GM19238 (cell line): Measurements from ENCODE around the gene BACH2.
"Not testable (repeated sequence)": the region's sequence is repeated elsewhere in the genome, so short reads cannot be mapped to it uniquely, and the experiment has no call there.

Source experiments
- DNase-seq: peaks from one replicate; pipeline ENCODE4 v3.0.0; 2011; ENCODE audit warnings: low spot score; ENCODE audit not compliant: insufficient read length

Gene BACH2

DNA sequence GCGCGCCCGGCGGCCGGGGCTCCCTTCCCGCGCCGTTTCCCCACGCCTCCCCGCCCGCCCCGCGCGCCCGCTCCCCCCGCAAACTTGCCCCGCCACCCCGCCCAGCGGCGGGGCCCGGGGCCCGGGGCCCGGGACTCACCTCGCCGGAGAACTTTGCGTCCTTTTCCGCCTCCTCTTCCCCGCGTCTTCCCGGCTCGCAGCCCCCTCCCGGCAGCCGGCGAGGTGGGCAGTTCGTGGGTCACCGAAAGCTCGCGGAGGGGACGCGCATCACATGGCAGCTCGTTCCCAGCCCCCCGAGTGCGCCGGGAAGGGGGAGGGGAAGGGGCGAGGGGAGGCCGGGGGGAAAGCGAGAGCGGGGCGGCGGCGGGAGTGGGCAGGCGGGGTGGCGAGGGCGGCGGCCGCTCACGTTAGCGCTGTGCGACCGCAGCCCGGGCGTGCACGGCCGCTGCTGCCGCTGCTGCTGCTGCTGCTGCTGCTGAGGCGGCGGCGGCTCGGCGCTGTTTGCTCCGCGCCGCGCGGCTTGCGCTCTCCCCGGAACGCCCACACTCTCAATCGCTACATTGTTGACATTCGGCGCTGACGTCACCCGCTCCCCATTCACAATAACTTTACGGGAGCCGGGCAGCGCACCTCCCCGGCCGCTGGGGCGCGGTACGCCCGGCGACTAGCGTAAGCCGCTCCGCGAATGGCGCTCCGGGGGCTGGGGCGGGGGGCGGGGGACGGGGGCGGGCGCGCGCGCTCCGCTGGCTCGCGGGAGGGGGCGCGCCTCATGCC, at the start of gene BACH2:
TSS of gene BACH2 (minus strand) at position 503 of the 774 bp plus-strand sequence. CDS start 287,999 bp downstream, outside the sequence.
- DNase-seq: peak; percentile 50

DNA sequence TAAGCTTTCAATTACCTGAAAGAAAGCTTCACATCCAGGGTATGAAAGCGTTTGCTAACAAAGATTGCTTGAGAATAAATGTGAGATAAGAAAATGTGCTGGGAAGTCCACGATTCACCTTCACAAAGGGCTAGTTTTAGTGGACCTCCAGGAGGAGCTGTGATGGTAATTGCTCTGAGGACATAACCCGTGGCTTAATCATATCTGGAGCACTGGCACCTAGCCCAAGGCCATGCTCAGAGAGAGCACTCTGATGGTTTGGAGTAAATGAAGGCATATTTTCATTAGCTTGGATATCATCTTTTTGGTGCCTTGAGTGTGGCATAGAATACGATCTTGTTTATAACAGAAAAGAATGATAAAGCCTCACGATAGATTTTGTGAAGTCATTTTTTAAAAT, 46.9 kb upstream of the BACH2 start:
- DNase-seq: no peak

DNA sequence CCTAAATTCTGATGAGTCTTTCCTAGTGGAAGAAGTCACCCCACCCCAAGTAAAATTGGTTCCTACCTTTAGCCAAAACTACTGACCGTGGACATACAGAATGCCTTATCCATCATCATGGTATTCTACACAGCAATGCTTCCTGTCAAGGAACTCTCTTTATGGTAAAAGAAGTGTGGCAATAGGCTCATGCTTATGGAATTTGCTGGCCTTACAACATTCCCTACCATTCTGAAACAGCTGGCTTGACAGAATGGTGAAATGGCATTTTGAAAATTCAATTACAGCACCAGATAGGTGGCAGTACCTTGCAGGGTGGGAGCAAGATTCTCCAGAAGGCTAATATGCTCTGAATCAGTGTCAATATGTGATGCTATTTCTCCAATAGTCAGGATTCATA, 41.8 kb upstream of the BACH2 start:
- no peak for DNase-seq

DNA sequence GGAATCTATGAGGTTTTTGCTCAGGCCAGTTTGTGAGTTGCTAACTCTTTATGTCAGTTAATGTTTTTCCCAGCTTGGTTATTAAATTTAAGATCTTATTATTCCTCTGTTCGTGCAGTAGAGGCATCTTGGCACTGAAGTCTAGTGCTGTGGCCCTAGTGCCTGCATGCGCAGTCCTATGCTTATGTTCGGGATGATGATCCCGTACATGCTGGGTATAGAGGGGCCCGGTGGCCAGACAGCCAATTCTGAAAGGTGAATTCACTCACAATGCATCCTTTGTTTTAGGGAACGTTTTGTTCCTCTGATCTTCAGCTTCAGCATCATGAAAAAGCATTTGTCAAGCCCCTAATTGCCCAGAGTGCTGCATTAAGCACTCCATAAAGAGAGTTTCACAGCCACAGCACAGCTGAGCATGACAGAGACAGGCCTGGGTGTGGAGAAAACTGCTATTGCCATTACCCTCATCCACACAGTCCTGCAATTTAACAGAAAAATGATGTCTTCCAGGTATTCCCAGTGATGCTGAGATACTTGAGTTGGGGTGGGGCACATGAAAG, 39.8 kb upstream of the BACH2 start:
- DNase-seq: no peak

DNA sequence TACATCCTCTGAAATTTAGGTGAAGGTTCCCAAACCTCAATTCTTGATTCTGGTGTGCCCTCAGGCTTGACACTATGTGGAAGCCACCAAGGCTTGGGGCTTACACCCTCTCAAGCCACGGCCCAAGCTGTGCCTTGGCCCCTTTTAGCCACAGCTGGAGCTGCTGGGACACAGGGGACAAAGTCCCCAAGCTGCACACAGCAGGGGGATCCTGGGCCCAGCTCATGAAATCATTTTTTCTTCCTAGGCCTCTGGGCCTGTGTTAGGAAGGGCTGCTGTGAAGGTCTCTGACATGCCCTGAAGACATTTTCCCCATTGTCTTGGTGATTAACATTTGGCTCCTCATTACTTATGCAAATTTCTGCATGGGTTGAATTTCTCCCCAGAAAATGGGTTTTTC, 37.3 kb upstream of the BACH2 start:
- DNase-seq: no peak

GRCh38 chr6:90332978-90333543, 36.4 kb upstream of the BACH2 start:
- not testable (repeated sequence) for DNase-seq

DNA sequence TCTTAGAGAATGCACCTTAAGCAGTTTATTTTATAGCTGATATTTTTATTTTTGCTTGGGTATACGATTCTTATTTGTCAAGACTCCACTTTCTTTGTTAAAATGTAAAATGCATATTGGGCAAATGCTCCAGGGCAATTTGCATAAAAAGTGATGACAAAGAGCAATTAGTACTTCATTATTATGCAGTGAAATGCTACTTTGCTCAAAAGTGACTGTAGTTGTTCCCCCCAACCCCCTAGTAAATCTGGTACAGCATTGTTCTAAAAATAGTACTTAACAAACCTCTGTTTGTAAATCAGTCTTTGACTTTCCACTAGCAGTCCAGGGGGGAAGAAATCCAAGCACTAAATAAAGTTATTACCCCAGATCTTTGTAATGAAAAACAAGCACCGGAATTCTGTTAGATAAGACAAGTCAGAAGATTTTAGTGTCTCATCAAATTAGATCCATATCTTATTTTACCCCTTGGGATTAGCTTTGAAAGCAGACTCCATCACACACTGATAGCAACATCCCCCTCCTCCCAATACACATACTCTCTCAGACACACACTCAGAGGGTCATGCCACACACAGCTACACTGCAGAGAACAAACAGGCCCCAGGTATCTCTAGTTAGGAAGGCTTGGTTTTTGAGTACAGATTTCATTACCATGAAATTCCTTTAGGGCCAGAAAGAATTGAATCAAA, 32.9 kb upstream of the BACH2 start:
- no peak for DNase-seq

- no peak for DNase-seq
Observed at GRCh38 chr6:90328004-90328403, 31.4 kb upstream of the BACH2 start.

GRCh38 chr6:90326404-90327057, 29.9 kb upstream of the BACH2 start:
- DNase-seq: no peak

GRCh38 chr6:90323706-90324105, 27.1 kb upstream of the BACH2 start:
- no peak for DNase-seq

- DNase-seq: no peak
Observed at GRCh38 chr6:90322976-90323474, 26.4 kb upstream of the BACH2 start.

DNA sequence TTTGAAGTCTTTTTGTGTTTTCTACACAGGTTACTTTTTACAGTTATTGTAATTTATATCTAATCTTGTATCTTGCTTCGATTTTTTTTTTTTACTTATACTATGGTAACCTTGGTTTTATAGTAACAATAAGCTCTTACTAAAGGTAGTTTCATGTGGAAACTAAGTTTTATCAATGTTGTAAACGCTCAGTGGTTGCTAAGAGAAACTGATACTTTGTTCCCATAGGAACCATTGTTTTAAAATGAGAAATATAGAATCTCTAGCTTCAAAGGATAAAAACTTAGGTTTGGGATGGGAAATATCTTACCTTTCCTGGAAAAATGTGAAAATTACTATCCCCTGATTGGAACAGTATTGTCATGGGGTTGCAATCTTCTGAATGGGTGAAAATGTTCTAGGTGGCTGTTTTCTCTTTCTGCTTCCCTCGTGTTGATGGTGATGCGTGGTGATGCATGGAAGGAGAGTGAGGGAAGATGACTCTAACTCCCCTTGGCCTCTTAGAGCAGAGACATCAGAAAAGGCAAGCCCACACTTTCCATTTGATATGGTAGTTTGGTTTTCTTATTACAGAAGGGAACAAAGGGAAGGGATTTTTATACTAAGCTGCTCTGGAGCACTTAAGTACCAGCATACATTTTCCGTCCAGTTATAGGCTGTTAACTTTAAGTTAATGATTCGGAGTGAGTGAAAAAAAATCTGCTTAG, 23.5 kb upstream of the BACH2 start:
- no peak for DNase-seq

GRCh38 chr6:90319044-90319443, 22.4 kb upstream of the BACH2 start:
- DNase-seq: no peak

DNA sequence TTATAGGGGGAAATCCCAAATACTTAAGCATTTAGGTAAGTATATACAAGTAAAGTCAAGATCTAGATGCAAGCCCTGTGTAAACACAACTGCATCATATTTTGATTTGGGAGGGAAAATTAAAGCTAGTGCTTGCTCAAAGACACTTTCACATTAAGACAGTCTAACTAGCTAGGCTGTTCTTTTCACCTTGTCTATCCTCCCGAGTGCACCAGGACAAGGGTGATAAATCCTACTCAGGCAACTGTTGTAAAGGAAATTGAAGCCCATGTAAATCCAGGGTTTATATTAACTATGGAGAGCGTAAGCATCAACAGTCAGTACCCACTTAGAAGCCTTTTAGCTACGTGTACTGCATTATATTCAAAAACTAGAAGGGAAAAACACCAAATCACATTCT, 19.3 kb upstream of the BACH2 start:
- no peak for DNase-seq

DNA sequence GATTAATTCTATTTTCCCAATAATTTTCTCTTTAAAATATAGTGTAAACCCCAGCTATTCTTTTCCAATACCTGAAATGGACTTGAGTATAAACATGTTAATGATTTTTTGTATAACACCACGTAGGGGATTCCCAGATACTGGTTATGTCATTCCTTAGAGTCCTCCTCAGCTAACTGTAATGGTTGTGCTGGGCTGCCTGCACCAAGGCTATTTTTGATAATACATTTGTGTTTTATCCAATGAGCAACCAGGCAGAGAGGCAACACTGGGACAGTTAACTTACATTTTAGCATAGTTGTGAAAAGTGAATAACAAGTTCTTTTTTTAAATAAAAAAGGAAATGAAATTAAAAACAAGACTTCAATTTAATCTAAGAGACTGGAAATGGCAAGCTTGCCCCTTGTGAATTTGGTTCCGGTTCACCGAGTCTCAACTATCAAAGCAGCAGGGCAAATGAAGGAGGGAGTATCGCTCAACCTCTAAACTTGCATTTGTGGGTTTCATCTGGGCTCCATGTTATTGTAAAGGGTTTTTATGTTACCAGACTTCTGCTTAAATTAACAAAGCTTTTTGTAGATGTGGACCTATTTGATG, 18.8 kb upstream of the BACH2 start:
- DNase-seq: no peak

DNA sequence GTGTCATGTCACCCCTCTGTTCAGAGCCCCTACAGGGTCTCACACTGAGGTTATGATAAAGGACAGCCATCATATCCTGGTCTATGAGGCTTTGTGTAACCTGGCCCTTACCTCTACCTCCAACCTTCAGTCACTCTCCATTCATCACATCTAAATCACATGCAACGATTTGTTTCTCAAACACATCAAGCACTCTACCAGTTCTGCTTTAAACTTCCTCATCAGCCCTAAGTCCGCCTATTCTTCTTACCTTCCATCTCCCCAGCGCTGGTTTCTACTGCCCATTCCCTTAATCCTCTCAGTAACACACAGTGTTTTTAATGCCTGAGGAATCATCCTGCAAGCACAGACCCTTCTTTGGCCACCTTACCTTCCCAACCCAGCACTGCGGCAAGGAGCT, 17.9 kb upstream of the BACH2 start:
- no peak for DNase-seq

DNA sequence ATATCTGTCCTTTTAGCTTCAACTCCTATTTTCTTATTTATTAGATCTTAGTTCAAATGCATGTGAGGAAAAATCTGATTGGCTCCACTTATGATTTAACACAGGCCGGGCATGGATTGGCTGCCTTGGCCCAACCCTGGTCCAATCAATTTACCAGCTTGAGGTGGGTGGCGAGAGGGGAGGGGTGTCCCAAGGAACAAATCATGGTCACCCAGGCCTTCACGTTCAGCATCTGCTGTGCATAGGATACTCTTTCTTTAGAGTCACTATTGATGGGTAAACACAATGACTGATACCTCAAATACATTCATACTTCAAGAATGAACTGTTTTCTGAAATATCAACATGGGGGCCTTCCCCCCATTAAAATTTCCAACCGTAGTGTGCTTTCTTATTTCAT, 14.9 kb upstream of the BACH2 start:
- DNase-seq: no peak

DNA sequence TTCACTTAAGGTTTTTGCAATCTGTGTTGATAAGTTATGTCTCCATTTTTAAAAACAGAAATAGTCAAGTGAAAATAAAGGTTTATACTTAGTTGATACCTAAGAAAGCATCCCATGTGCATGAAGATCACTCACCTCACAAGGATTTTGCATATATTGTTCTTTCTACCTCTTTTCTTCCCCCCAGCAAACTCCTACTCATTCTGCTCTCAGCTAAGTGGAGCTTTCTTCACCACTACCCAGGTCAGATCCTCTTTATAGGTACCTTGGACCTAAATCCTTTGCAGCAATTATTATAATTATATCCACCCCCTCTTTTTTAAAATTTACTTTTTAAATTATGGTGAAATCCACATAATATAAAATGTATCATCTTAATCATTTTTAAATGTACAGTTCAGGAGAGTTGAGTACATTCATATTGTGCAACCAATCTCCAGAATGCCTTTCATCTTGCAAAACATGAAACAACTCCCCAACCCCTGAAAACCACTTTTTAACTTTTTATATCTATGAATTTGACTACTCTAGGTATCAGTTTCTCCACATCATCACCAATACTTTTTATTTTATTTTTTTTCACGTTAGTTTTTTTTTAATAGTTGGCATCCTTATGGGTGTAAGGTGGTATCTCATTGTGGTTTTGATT, 9.3 kb upstream of the BACH2 start:
- no peak for DNase-seq

DNA sequence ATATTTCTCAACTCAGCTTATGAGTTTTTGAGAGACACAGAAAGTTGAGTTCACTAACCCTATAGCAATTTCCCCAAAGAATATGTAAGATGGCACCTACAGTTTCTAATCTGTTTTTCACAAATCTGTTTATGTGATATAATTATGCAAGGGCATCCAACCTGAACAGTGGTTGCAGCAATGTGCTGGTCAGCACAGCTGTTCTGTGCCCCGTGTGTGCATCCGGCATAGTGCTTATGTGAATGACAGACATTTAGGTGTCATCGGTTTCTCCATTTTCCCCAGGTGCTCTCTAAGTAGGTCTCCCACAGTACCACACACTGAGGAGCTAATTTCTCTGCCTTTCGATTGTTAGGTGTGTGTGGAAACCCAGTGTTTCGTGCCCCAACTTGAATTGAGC, 7.7 kb upstream of the BACH2 start:
- DNase-seq: no peak

- no peak for DNase-seq
Observed at GRCh38 chr6:90303039-90303438, 6.4 kb upstream of the BACH2 start.
